Uterus (tissue), 2 donors: ENCODE measurements around the gene NEURL1B.

Experiments used
- CTCF ChIP-seq, 4 experiments: fragments of 200-600 bp in 2 of 4; fragments of 450-650 bp in 2 of 4; sonication (generic) in 2 of 4; IDR thresholded peaks; one replicate each; pipeline ENCODE4 v1.5.1; 2016 to 2019; ENCODE audit warnings: antibody characterized with exemption in 4 of 4, mild to moderate bottlenecking in 2 of 4, moderate library complexity in 1 of 4
- POLR2A ChIP-seq, 2 donors: fragments of 450-650 bp; IDR thresholded peaks; one replicate each; pipeline ENCODE4 v1.6.1; 2016; ENCODE audit warnings: antibody characterized with exemption in 2 of 2, mild to moderate bottlenecking in 1 of 2, moderate library complexity in 1 of 2

GRCh38 chr5:172700365-172701290 is 59.6 kb downstream of the NEURL1B start:
- TF ChIP-seq CTCF (IDR thresholded peaks at IDR 0.05) (no peak), POLR2A (IDR thresholded peaks at IDR 0.05) (no peak)
